ENCODE measurements around the gene SAPCD2.

Gene SAPCD2

DNA sequence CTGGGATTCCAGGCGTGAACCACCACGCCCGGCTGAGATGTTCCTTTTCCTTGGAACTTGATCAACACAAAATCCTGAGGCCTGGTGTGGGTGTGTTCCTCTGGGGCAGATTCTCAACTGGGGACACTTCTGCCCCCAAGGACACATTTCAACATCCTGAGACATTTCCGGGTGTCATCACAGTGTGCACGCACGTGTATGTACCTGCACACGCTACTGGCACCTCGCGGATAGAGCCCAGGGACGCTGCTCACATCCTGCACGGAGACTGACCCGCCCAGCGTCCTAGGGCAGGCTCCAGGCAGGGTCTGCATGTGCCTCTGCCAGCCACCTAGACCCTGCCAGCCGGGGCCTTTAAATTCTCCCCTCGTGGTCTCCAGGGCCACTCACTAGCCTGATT lies 8.0 kb downstream of the SAPCD2 start:
- DNase-seq (ENCODE audit: insufficient read length, low spot score), result no peak
- FAIRE-seq, result no peak
- TF ChIP-seq POU2F2 (IDR thresholded peaks at IDR 0.05; ENCODE audit: low read depth, low read length), result no peak
- no peak for TF ChIP-seq TAF1 (IDR thresholded peaks at IDR 0.05; ENCODE audit: low read depth, low read length)
- TF ChIP-seq POLR2AphosphoS5 (IDR thresholded peaks at IDR 0.05; ENCODE audit: low read depth, low read length), result no peak
- no peak for TF ChIP-seq PAX5 (IDR thresholded peaks at IDR 0.05; ENCODE audit: insufficient read depth, low read length, severe bottlenecking)

DNA sequence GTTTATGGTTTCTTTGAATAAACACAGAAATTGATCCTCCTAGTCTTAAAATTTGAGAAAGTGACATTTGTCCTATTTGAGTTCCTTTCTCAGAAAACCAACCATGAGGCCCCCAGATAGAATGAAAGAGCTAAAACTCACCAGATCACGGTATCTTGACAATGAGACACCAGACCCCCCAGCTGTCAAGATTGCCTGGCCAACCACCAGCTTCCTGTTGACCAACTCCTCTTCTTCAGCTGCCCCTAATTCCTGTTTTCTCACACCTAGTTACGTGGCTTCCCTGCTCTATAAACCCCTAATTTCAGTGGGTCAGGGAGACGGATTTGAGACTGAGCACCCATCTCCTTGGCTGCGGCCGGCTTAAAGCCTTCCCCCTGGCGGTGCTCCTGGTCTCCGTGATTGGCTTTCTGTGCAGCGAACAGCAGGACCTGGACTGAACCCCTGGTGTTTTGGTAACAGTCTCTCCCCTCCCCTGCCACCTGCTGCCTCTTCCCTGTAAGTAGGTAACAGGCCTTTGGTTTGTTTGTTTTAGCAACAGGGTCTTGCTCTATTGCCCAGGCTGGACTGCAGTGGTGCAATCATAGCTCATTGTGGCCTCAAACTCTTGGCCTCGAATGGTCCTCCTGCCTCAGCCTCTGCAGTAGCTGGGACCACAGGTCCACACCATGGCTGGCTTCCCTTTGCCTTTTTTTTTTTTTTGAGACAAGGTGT lies 11.7 kb downstream of the SAPCD2 start:
- DNase-seq (ENCODE audit: insufficient read length, low spot score) (no peak), FAIRE-seq (no peak)
- TF ChIP-seq POU2F2 (IDR thresholded peaks at IDR 0.05; ENCODE audit: low read depth, low read length), result no peak

GRCh38 chr9:137057545-137057944 lies 12.8 kb downstream of the SAPCD2 start:
- TF ChIP-seq SPI1 (IDR thresholded peaks at IDR 0.05; ENCODE audit: low read depth, low read length), result no peak
- TF ChIP-seq POLR2A (IDR thresholded peaks at IDR 0.05; ENCODE audit: low read depth, low read length), result no peak
- no peak for TF ChIP-seq PAX5 (IDR thresholded peaks at IDR 0.05; ENCODE audit: insufficient read depth, low read length, severe bottlenecking)
- TF ChIP-seq POLR2AphosphoS5 (IDR thresholded peaks at IDR 0.05; ENCODE audit: low read depth, low read length), result no peak
- DNase-seq (ENCODE audit: insufficient read length, low spot score) (no peak), FAIRE-seq (no peak)

- FAIRE-seq, result no peak
- DNase-seq (ENCODE audit: insufficient read length, low spot score), result no peak
- TF ChIP-seq POLR2AphosphoS5 (IDR thresholded peaks at IDR 0.05; ENCODE audit: low read depth, low read length) (no peak), SPI1 (IDR thresholded peaks at IDR 0.05; ENCODE audit: low read depth, low read length) (no peak), POU2F2 (IDR thresholded peaks at IDR 0.05; ENCODE audit: low read depth, low read length) (no peak), POLR2A (IDR thresholded peaks at IDR 0.05; ENCODE audit: low read depth, low read length) (no peak), TAF1 (IDR thresholded peaks at IDR 0.05; ENCODE audit: low read depth, low read length) (no peak), PAX5 (IDR thresholded peaks at IDR 0.05; ENCODE audit: insufficient read depth, low read length, severe bottlenecking) (no peak)
These were observed 13.5 kb downstream of the SAPCD2 start for GRCh38 chr9:137056739-137057415.

- FAIRE-seq (no peak), DNase-seq (ENCODE audit: insufficient read length, low spot score) (no peak)
- TF ChIP-seq PAX5 (IDR thresholded peaks at IDR 0.05; ENCODE audit: insufficient read depth, low read length, severe bottlenecking) (no peak), SPI1 (IDR thresholded peaks at IDR 0.05; ENCODE audit: low read depth, low read length) (no peak)
These were observed 14.7 kb downstream of the SAPCD2 start for GRCh38 chr9:137055385-137056364.

GRCh38 chr9:137054932-137055384 lies 15.4 kb downstream of the SAPCD2 start:
- FAIRE-seq (no peak), DNase-seq (ENCODE audit: insufficient read length, low spot score) (no peak)
- TF ChIP-seq SPI1 (IDR thresholded peaks at IDR 0.05; ENCODE audit: low read depth, low read length), result no peak
- no peak for TF ChIP-seq TAF1 (IDR thresholded peaks at IDR 0.05; ENCODE audit: low read depth, low read length)
- TF ChIP-seq POLR2A (IDR thresholded peaks at IDR 0.05; ENCODE audit: low read depth, low read length), result no peak
- no peak for TF ChIP-seq PAX5 (IDR thresholded peaks at IDR 0.05; ENCODE audit: insufficient read depth, low read length, severe bottlenecking)
- no peak for TF ChIP-seq POLR2AphosphoS5 (IDR thresholded peaks at IDR 0.05; ENCODE audit: low read depth, low read length)
- no peak for TF ChIP-seq POU2F2 (IDR thresholded peaks at IDR 0.05; ENCODE audit: low read depth, low read length)

DNA sequence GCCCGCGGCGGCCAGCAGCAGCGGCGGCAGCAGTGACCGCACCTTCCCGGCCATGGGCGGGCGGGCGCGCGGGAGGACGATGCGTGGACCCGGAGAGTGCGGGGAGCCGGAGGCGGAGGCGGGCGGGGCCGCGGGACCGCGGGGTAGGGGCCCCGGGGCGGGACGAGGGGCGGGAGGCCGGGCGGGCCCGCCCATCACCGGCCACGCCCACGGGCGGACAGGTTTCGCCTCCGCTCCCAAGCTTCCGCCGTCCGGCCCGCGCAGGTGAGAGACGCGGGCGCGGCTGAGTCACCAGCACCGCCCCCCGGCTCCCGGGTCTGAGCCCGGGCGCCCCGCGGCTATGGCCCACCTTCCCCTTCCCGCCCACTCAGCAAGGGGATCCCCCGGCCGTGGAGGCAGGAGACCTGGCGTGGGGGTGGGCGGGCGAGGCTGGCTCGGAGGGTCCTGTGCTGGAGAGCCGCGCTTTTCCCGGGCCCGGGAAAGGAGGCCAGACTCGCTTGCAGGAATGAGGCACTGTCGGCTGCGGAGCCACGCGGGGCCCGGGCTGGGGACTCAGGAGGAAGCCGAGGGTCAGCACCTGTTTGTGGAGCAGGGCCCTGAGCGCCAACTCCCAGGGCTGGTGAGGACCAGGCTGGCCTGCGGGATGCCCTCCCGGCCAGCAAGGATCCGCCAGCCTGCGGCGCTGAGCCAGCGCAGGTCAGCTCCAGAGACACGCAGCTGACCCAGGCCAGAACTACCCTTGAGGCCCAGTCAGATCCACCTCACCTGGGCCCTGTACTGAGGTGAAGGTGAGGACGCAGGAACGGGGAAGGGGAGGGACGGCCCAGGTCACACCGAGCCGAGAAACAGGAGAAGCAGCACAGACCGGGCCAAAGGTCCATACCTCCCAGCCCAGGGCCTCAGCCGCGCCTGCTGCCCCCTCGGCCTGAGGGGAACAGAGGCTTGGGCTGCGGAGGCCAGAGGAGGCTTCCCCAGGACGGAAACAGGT lies 16.1 kb downstream of the SAPCD2 start, which contains the start of gene ENTPD2:
ENTPD2 (minus strand) TSS at position 118 of the 988 bp plus-strand sequence; CDS start at position 54, 64 bp downstream.
- DNase-seq (ENCODE audit: insufficient read length, low spot score), result no peak
- no peak for FAIRE-seq
- TF ChIP-seq PAX5 (IDR thresholded peaks at IDR 0.05; ENCODE audit: insufficient read depth, low read length, severe bottlenecking) (no peak), POLR2A (IDR thresholded peaks at IDR 0.05; ENCODE audit: low read depth, low read length) (no peak), POU2F2 (IDR thresholded peaks at IDR 0.05; ENCODE audit: low read depth, low read length) (no peak), SPI1 (IDR thresholded peaks at IDR 0.05; ENCODE audit: low read depth, low read length) (no peak), POLR2AphosphoS5 (IDR thresholded peaks at IDR 0.05; ENCODE audit: low read depth, low read length) (no peak), TAF1 (IDR thresholded peaks at IDR 0.05; ENCODE audit: low read depth, low read length) (no peak)

DNA sequence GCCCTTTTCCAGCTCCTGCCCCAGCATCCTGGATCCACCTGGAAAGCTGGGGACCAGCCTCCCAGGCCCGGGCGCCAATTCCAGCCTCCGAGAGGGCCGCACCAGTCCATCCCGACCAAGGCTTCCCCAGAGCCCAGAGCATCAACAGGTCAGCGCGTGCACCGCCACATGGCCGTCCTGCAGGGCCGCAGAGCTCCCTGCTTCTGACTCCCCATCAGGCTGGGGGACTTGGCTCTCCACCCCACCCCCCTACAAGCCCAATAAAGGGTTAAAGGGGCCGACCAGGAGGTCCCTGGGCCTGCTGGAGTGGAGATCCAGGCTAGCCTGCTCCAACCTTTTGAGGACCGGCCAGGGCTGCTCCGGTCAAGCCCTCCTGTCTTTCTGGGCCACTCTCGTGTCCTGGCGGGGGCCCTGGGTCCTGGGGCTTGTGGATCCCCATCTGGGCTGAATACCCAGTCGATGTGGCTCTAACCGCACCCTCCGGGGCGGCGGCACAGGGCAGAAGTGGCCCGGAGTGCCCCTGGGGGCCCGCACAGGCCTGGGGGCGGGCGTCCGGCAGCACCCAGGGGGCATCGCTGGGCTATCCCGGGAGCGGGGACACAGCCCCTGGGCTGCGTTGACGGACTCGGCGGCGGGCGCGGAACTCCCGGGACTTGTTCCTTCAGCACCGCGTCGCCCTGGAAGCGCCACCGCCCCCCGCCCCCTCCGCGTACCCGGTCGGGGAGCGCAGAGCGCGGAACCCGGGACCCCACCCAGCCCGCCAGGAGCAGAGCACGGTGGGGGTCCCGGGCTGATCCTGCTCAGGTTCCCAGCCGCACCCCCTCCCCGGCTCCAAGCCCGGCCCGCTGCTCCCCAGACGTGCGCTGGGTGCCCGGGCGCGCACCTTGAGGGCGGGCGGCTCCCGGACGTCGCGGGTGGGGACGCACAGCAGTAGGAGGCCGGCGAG lies 17.1 kb downstream of the SAPCD2 start:
- no peak for DNase-seq (ENCODE audit: insufficient read length, low spot score)
- TF ChIP-seq POLR2A (IDR thresholded peaks at IDR 0.05; ENCODE audit: low read depth, low read length), result no peak
- FAIRE-seq, result no peak

All from GM12891 (cell line).